ENCODE results near the gene HDLBP. TPM values are rescaled to one million over a fixed set of nuclear protein-coding genes. Genes with fewer than 3 reads are reported as not detected.
"Not testable (repeated sequence)": the region's sequence is repeated elsewhere in the genome, so short reads cannot be mapped to it uniquely, and the experiment has no call there.

Gene HDLBP
- total RNA-seq, 1 experiment from 2014 or later: 350 TPM

DNA sequence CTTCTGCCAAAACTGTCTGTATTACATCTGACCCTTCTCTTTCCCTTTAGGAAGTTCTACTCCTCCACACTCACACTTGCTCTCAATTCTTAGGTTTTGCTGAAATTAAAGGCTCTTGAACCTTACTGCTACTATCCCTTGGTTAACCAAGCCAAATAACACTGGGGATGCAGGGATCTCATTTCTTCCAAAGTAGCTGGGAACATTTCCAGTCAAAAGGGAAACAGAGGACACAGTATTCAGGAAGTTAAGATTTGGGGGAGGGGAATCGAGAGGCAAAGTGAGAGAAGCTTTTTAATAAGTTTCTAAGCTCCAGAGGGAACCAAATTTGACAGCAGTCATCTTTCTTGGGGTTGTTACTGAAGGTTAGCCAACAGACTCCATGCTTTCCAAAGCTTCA lies 6.4 kb upstream of the HDLBP start:
- CTCF ChIA-PET: no interaction called here

DNA sequence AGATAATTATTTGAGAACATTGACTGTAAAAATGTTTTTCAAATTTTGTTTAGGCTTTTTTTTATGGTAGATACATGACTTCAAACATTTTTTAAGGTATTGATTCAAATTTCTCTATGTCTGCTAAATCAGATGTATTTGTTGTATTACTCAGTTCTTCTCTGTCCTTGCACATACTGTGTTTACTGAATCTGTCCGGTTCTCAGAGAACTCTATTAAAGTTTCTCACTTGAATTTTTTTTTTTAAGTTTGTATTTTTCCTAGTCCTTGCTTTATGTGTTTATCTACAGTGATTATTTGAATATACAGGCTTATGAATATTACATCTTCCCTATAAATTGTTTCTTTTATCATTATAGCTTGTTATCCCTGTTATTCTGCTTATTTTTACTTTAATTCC lies 5.6 kb upstream of the HDLBP start:
- H3K4me3 ChIP-seq (ENCODE audit: low read depth, low read length): no peak overlapping the region

More for the DNA sequence above, 6.4 kb upstream of the HDLBP start:
- peaks cover 53% of the 10 kb centered on the region for H3K36me3 Mint-ChIP-seq (ENCODE audit: insufficient read depth, unreplicated experiment)
- no peaks in the 10 kb centered on the region for H3K27me3 Mint-ChIP-seq (ENCODE audit: insufficient read depth, unreplicated experiment)
- DNase-seq: no peak
- no peak overlapping the region for H3K4me3 ChIP-seq (ENCODE audit: low read depth, low read length)
- H3K27me3 ChIP-seq (replicated peaks; ENCODE audit: control insufficient read depth, insufficient read depth, low read length): no peaks in the 10 kb centered on the region
- no peaks in the 10 kb centered on the region for H3K36me3 ChIP-seq (ENCODE audit: control insufficient read depth, insufficient read depth, low read length)
- H3K9me3 ChIP-seq: no peaks in the 10 kb centered on the region
- H3K9me3 Mint-ChIP-seq (ENCODE audit: unreplicated experiment): no peaks in the 10 kb centered on the region
- H3K4me1 Mint-ChIP-seq (ENCODE audit: low read depth, unreplicated experiment): peaks cover 17% of the 10 kb centered on the region
- peak overlapping the region; percentile 88 for H3K27ac Mint-ChIP-seq (ENCODE audit: unreplicated experiment)
- POLR2A ChIA-PET: interaction anchor here (0.6 kb wide), 1 partner anchor 36 kb away, joined by 3 read pairs; no protein-coding TSS in a partner anchor
- intact Hi-C loops (cut with micrococcal nuclease; ENCODE audit: unreplicated experiment): no loop called here
- no peaks in the 10 kb centered on the region for H3K4me1 ChIP-seq
- TF ChIP-seq, protein P1, sequence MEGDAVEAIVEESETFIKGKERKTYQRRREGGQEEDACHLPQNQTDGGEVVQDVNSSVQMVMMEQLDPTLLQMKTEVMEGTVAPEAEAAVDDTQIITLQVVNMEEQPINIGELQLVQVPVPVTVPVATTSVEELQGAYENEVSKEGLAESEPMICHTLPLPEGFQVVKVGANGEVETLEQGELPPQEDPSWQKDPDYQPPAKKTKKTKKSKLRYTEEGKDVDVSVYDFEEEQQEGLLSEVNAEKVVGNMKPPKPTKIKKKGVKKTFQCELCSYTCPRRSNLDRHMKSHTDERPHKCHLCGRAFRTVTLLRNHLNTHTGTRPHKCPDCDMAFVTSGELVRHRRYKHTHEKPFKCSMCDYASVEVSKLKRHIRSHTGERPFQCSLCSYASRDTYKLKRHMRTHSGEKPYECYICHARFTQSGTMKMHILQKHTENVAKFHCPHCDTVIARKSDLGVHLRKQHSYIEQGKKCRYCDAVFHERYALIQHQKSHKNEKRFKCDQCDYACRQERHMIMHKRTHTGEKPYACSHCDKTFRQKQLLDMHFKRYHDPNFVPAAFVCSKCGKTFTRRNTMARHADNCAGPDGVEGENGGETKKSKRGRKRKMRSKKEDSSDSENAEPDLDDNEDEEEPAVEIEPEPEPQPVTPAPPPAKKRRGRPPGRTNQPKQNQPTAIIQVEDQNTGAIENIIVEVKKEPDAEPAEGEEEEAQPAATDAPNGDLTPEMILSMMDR (IDR thresholded peaks at IDR 0.05; ENCODE audit: insufficient read depth in 1 of 2, low read depth in 1 of 2, low read length in 1 of 2, severe bottlenecking in 1 of 2, unreplicated experiment in 1 of 2): no peak
- H3K4me3 Mint-ChIP-seq (ENCODE audit: unreplicated experiment): no peak overlapping the region
- no TSS peak for BruUV-seq (replicated peaks)

DNA sequence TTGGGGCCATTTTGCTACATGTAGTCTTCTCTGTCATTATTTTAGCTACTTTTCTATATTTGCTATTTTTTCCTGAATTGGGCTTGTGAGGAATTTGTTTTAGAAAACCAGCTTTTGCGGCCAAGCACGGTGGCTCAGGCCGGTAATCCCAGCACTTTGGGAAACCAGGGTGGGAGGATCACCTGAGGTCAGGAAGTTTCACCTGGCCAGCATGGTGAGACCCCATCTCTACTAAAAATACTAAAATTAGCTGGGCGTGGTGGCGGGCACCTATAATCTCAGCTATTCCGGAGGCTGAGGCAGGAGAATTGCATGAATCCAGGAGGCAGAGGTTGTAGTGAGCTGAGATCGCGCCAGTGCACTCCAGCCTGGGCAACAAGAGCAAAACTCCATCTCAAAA lies 4.9 kb upstream of the HDLBP start:
- DNase-seq: no peak
- H3K36me3 Mint-ChIP-seq (ENCODE audit: insufficient read depth, unreplicated experiment): peaks cover 59% of the 10 kb centered on the region
- POLR2A ChIA-PET: interaction anchor here (0.7 kb wide), 1 partner anchor 10 kb away, joined by 3 read pairs; no protein-coding TSS in a partner anchor
- CTCF ChIA-PET: no interaction called here
- no peak overlapping the region for H3K4me3 Mint-ChIP-seq (ENCODE audit: unreplicated experiment)
- no peak overlapping the region for H3K27ac Mint-ChIP-seq (ENCODE audit: unreplicated experiment)
- no peaks in the 10 kb centered on the region for H3K9me3 Mint-ChIP-seq (ENCODE audit: unreplicated experiment)
- no peaks in the 10 kb centered on the region for H3K27me3 Mint-ChIP-seq (ENCODE audit: insufficient read depth, unreplicated experiment)
- Histone ChIP-seq H3K4me3 (ENCODE audit: low read depth, low read length) (no peak overlapping the region), H3K9me3 (no peaks in the 10 kb centered on the region), H3K36me3 (ENCODE audit: control insufficient read depth, insufficient read depth, low read length) (no peaks in the 10 kb centered on the region), H3K4me1 (no peaks in the 10 kb centered on the region), H3K27me3 (replicated peaks; ENCODE audit: control insufficient read depth, insufficient read depth, low read length) (no peaks in the 10 kb centered on the region)
- intact Hi-C loops (cut with micrococcal nuclease; ENCODE audit: unreplicated experiment): no loop called here
- no TSS peak for BruUV-seq (replicated peaks)
- H3K4me1 Mint-ChIP-seq (ENCODE audit: low read depth, unreplicated experiment): peaks cover 17% of the 10 kb centered on the region
- TF ChIP-seq, protein P1 (IDR thresholded peaks at IDR 0.05; ENCODE audit: insufficient read depth in 1 of 2, low read depth in 1 of 2, low read length in 1 of 2, severe bottlenecking in 1 of 2, unreplicated experiment in 1 of 2): no peak

More for the DNA sequence above, 5.6 kb upstream of the HDLBP start:
- Histone ChIP-seq H3K27me3 (replicated peaks; ENCODE audit: control insufficient read depth, insufficient read depth, low read length) (no peaks in the 10 kb centered on the region), H3K9me3 (no peaks in the 10 kb centered on the region), H3K4me1 (no peaks in the 10 kb centered on the region), H3K36me3 (ENCODE audit: control insufficient read depth, insufficient read depth, low read length) (no peaks in the 10 kb centered on the region)
- Mint-ChIP-seq H3K4me1 (ENCODE audit: low read depth, unreplicated experiment) (peaks cover 17% of the 10 kb centered on the region), H3K36me3 (ENCODE audit: insufficient read depth, unreplicated experiment) (peaks cover 54% of the 10 kb centered on the region), H3K27me3 (ENCODE audit: insufficient read depth, unreplicated experiment) (no peaks in the 10 kb centered on the region), H3K9me3 (ENCODE audit: unreplicated experiment) (no peaks in the 10 kb centered on the region), H3K4me3 (ENCODE audit: unreplicated experiment) (no peak overlapping the region), H3K27ac (ENCODE audit: unreplicated experiment) (peak overlapping the region; percentile 88)
- TF ChIP-seq, protein P1 (IDR thresholded peaks at IDR 0.05; ENCODE audit: insufficient read depth in 1 of 2, low read depth in 1 of 2, low read length in 1 of 2, severe bottlenecking in 1 of 2, unreplicated experiment in 1 of 2): no peak
- ChIA-PET CTCF (no interaction called here), POLR2A (no interaction called here)
- DNase-seq: no peak
- intact Hi-C loops (cut with micrococcal nuclease; ENCODE audit: unreplicated experiment): no loop called here
- BruUV-seq (replicated peaks): no TSS peak

DNA sequence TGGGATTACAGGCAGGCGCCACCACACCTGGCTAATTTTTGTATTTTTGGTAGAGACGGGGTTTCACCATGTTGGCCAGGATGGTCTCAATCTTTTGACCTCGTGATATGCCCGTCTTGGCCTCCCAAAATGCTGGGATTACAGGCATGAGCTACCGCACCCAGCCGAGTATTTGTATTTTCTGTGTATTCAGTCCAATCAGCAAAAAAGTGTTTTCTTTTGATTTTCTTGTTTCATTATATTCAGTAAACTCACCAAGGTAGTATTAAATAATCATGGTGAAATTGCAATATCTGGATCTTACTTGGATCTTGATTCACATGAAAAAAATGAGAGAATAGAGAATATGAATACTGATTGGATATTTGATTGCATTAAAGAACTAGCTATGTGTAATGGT lies 3.4 kb upstream of the HDLBP start:
- H3K36me3 Mint-ChIP-seq (ENCODE audit: insufficient read depth, unreplicated experiment): peaks cover 54% of the 10 kb centered on the region
- H3K27ac Mint-ChIP-seq (ENCODE audit: unreplicated experiment); H3K4me1 ChIP-seq; H3K9me3 ChIP-seq; H3K9me3 Mint-ChIP-seq (ENCODE audit: unreplicated experiment); H3K27me3 ChIP-seq (replicated peaks; ENCODE audit: control insufficient read depth, insufficient read depth, low read length); CTCF ChIA-PET; POLR2A ChIA-PET; DNase-seq; H3K4me3 Mint-ChIP-seq (ENCODE audit: unreplicated experiment); BruUV-seq (replicated peaks); intact Hi-C loops (cut with micrococcal nuclease; ENCODE audit: unreplicated experiment); H3K27me3 Mint-ChIP-seq (ENCODE audit: insufficient read depth, unreplicated experiment); H3K36me3 ChIP-seq (ENCODE audit: control insufficient read depth, insufficient read depth, low read length); H3K4me3 ChIP-seq (ENCODE audit: low read depth, low read length): not testable (repeated sequence)
- H3K4me1 Mint-ChIP-seq (ENCODE audit: low read depth, unreplicated experiment): peaks cover 17% of the 10 kb centered on the region

Data from Caco-2 (cell line).